CD4-positive, alpha-beta memory T cell (primary cell): ENCODE measurements around the gene C6orf62. TPM values are rescaled to one million over a fixed set of nuclear protein-coding genes. Genes with fewer than 3 reads are reported as not detected.

Experiments
- CTCF ChIA-PET: fragments of 350-600 bp; sonication (Branson Sonifier 250); formaldehyde crosslinking; loops from one replicate; lab custom pipeline; 2021; ENCODE audit warnings: inconsistent platforms; ENCODE audit not compliant: partially characterized antibody; lab: Charles Lee
- POLR2A ChIA-PET: fragments of 350-600 bp; sonication (Branson Sonifier 250); formaldehyde crosslinking; loops from one replicate; lab custom pipeline; 2021; ENCODE audit not compliant: partially characterized antibody; lab: Charles Lee
- DNase-seq, 5 donors: peaks; one replicate each; pipeline versions ENCODE4 v3.0.0 to v3.0.0-alpha.2; 2020 to 2022; ENCODE audit warnings: mixed read lengths in 1 of 5
- H3K27ac ChIP-seq: one replicate; pipeline ENCODE4 v1.7.0; 2013; ENCODE audit warnings: low read depth, low read length
- H3K27me3 ChIP-seq: 2 replicates; pipeline ENCODE4 v1.7.0; 2013; ENCODE audit warnings: mild to moderate bottlenecking, low read length, moderate library complexity; ENCODE audit not compliant: insufficient read depth
- H3K36me3 ChIP-seq: 2 replicates; pipeline ENCODE4 v1.7.0; 2013; ENCODE audit warnings: mild to moderate bottlenecking, low read length, moderate library complexity; ENCODE audit not compliant: insufficient read depth
- H3K4me1 ChIP-seq: 2 replicates; pipeline ENCODE4 v1.7.0; 2013; ENCODE audit warnings: mild to moderate bottlenecking, low read length, moderate library complexity; ENCODE audit not compliant: insufficient read depth
- H3K4me3 ChIP-seq, 2 donors: one replicate each; pipeline ENCODE4 v1.7.0; 2013; ENCODE audit warnings: low read length in 2 of 2, mild to moderate bottlenecking in 1 of 2
- H3K9me3 ChIP-seq, 2 donors: one replicate each; pipeline ENCODE4 v1.7.0; 2013; ENCODE audit warnings: low read length in 2 of 2, control low read depth in 1 of 2; ENCODE audit not compliant: control insufficient read depth in 1 of 2
- H3K27ac Mint-ChIP-seq, 7 donors: one replicate each; pipeline ENCODE4 v1.8.0; 2020 to 2021; ENCODE audit warnings: mixed read lengths in 7 of 7, mild to moderate bottlenecking in 6 of 7, inconsistent platforms in 3 of 7, moderate library complexity in 3 of 7
- H3K27me3 Mint-ChIP-seq, 2 donors: one replicate each; pipeline ENCODE4 v1.8.0; 2020 to 2021; ENCODE audit warnings: mixed read lengths in 2 of 2
- H3K36me3 Mint-ChIP-seq, 2 donors: one replicate each; pipeline ENCODE4 v1.8.0; 2020 to 2021; ENCODE audit warnings: mixed read lengths in 2 of 2, inconsistent platforms in 1 of 2, mild to moderate bottlenecking in 1 of 2
- H3K4me1 Mint-ChIP-seq, 4 donors: one replicate each; pipeline ENCODE4 v1.8.0; 2020 to 2021; ENCODE audit warnings: mixed read lengths in 4 of 4, mild to moderate bottlenecking in 1 of 4
- H3K4me3 Mint-ChIP-seq, 8 donors: one replicate each; pipeline ENCODE4 v1.8.0; 2020 to 2021; ENCODE audit warnings: mixed read lengths in 8 of 8, mild to moderate bottlenecking in 7 of 8, moderate library complexity in 6 of 8, inconsistent platforms in 3 of 8
- H3K9me3 Mint-ChIP-seq, 8 donors: one replicate each; pipeline ENCODE4 v1.8.0; 2020 to 2021; ENCODE audit warnings: mixed read lengths in 8 of 8, mild to moderate bottlenecking in 5 of 8, inconsistent platforms in 3 of 8, moderate library complexity in 1 of 8
- intact Hi-C: fragments of 100-400 bp; cut with micrococcal nuclease; formaldehyde crosslinking; loops from one replicate; pipeline ENCODE4 v1.15.1; 2023
- polyA plus RNA-seq, 2 donors: library from polyadenylated mRNA; unstranded; fragments of 300-500 nt; fragmentation: Illumina TruSeq; gene quantifications; one replicate each; pipeline ENCODE4 v1.2.3, GENCODE V29; 2021
- total RNA-seq, 2 experiments: library from RNA; stranded (reverse); gene quantifications; one replicate each; pipeline ENCODE4 v1.2.3, GENCODE V29; 2021

The C6orf62 gene
- total and polyA plus RNA-seq, 4 experiments from 2014 or later, result 90.1 to 176 (median 149) TPM

DNA sequence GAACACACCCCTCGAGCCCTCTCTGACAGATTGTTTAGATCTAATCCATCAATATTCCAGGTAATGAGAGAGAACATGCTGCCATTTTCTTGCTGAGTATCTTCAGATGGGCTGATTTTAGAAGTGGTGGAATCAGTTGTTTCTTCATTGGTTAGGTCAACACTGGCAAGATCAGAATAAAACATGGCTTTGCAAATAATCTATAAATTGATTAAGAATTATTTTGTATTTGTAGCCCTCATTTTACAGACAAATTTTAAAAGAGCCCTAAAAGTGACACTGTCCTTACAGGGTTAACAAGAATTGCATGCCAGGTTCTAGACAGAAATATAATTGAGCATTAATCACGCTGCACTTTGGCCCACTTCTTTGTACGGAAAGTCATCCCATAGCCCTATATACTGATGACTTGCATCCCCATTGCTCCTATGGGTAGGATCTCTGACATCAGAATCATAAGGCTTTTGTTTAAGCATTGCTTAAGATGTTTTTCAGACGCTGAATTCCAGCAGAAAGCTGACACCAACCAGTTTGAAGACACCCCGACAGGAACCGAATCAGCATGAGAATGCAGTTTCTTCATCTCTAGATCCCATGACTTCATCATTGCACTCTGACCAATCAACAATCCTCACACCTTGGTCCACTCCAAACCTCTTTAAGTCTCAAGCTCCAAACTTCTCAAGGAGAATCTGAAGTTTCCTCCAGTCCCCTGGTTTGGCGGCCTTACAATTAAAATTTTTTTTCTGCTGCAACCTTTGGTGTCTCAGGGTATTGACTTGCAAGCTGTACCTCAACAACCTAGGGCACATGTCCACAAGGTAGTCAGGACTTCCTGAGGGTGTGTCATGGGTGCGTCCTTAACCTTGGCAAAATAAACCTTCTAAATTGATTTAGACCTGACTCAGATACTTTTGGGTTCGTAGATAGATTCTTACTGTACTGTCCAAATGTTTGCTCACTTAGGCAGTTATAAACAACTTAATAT is 60.1 kb downstream of the C6orf62 start:
- intact Hi-C loops, result no loop called here
- H3K4me3 ChIP-seq, result no peak overlapping the region
- CTCF ChIA-PET, result interaction anchor here (2.1 kb wide), 1 partner anchor 78 kb away, joined by 8 read pairs; no protein-coding TSS in a partner anchor
- Mint-ChIP-seq H3K4me1 (peaks cover 34 to 69% (median 54%) of the 10 kb centered on the region in 4 donors), H3K27me3 (no peaks in the 10 kb centered on the region), H3K36me3 (peaks cover 38 to 78% of the 10 kb centered on the region in 2 donors), H3K9me3 (no peaks in the 10 kb centered on the region), H3K27ac (peak overlapping the region in 1 of 7 donors; percentile 20), H3K4me3 (no peak overlapping the region)
- no peak overlapping the region for H3K27ac ChIP-seq
- peaks cover 20% of the 10 kb centered on the region for H3K4me1 ChIP-seq
- DNase-seq, result no peak
- H3K9me3 ChIP-seq, result no peaks in the 10 kb centered on the region
- H3K36me3 ChIP-seq, result peaks cover 19% of the 10 kb centered on the region
- POLR2A ChIA-PET, result no interaction called here
- H3K27me3 ChIP-seq, result no peaks in the 10 kb centered on the region

GRCh38 chr6:24655215-24655614 is 63.7 kb downstream of the C6orf62 start:
- no peaks in the 10 kb centered on the region for H3K9me3 Mint-ChIP-seq
- Histone ChIP-seq H3K4me1 (peaks cover 10% of the 10 kb centered on the region), H3K27ac (no peak overlapping the region), H3K27me3 (no peaks in the 10 kb centered on the region), H3K36me3 (peaks cover 36% of the 10 kb centered on the region), H3K9me3 (no peaks in the 10 kb centered on the region), H3K4me3 (no peak overlapping the region)
- no peak overlapping the region for H3K4me3 Mint-ChIP-seq
- H3K27ac Mint-ChIP-seq, result peak overlapping the region in 6 of 7 donors; percentile 17 to 85 (median 61)
- POLR2A ChIA-PET, result interaction anchor here (1.4 to 2.9 kb wide), 2 partner anchors 9 to 11 kb away, joined by 6 to 9 read pairs; partner anchors contain the start of genes ACOT13, KIAA0319 and TDP2
- CTCF ChIA-PET, result interaction anchor here (1.1 to 1.4 kb wide), 2 partner anchors 44 to 74 kb away, joined by 3 to 4 read pairs; no protein-coding TSS in a partner anchor
- DNase-seq, result no peak
- intact Hi-C loops, result no loop called here
- peaks cover 36 to 75% of the 10 kb centered on the region in 2 donors for H3K36me3 Mint-ChIP-seq
- H3K4me1 Mint-ChIP-seq, result peaks cover 26 to 41% (median 32%) of the 10 kb centered on the region in 4 donors
- no peaks in the 10 kb centered on the region for H3K27me3 Mint-ChIP-seq

Other genes with a start within 250 kb of the C6orf62 start
- 1 to 10 TPM in 1 of 2 experiments, under 1 TPM in 1; 0.49 to 1.4 TPM for gene GPLD1, start 229.6 kb downstream of the C6orf62 start, total RNA-seq
- gene GPLD1, start 229.6 kb downstream of the C6orf62 start, polyA plus RNA-seq, result under 1 TPM in 1 of 2 donors, not detected in 1; 0.30 TPM
- 10 to 100 TPM; 13.0 to 13.9 TPM for gene ALDH5A1, start 224.2 kb downstream of the C6orf62 start, total RNA-seq
- 10 to 100 TPM in 1 of 2 donors, 1 to 10 TPM in 1; 8.5 to 10.2 TPM for gene ALDH5A1, start 224.2 kb downstream of the C6orf62 start, polyA plus RNA-seq
- gene KIAA0319, start 73.0 kb downstream of the C6orf62 start, total RNA-seq, result under 1 TPM in 1 of 2 experiments, not detected in 1; 0.11 TPM
- gene KIAA0319, start 73.0 kb downstream of the C6orf62 start, polyA plus RNA-seq, result under 1 TPM in 1 of 2 donors, not detected in 1; 0.07 TPM
- gene TDP2, start 52.3 kb downstream of the C6orf62 start, total RNA-seq, result 10 to 100 TPM; 72.8 to 74.3 TPM
- gene TDP2, start 52.3 kb downstream of the C6orf62 start, polyA plus RNA-seq, result 10 to 100 TPM; 43.4 to 62.2 TPM
- gene ACOT13, start 52.1 kb downstream of the C6orf62 start, total RNA-seq, result 10 to 100 TPM; 11.1 to 12.5 TPM
- 10 to 100 TPM; 17.3 to 19.3 TPM for gene ACOT13, start 52.1 kb downstream of the C6orf62 start, polyA plus RNA-seq
- 1 to 10 TPM; 6.1 to 6.7 TPM for gene GMNN, start 55.8 kb upstream of the C6orf62 start, total RNA-seq
- gene GMNN, start 55.8 kb upstream of the C6orf62 start, polyA plus RNA-seq, result 1 to 10 TPM; 3.4 to 3.6 TPM
- gene ARMH2, start 79.8 kb upstream of the C6orf62 start, total RNA-seq, result 1 to 10 TPM; 3.1 to 4.7 TPM
- under 1 TPM in 1 of 2 donors, not detected in 1; 0.55 TPM for gene ARMH2, start 79.8 kb upstream of the C6orf62 start, polyA plus RNA-seq
- 100 to 1,000 TPM; 420 to 432 TPM for gene RIPOR2, start 216.8 kb upstream of the C6orf62 start, total RNA-seq
- gene RIPOR2, start 216.8 kb upstream of the C6orf62 start, polyA plus RNA-seq, result 100 to 1,000 TPM; 431 to 458 TPM